MCF 10A (cell line): ENCODE results near the gene GCSAML. TPM values are rescaled to one million over a fixed set of nuclear protein-coding genes. Genes with fewer than 3 reads are reported as not detected.

Experiments
- BruUV-seq: library from RNA; stranded (reverse); fragments of 400-500 nt; replicated peaks from 2 replicates; lab custom pipeline; 2021; lab: Mats Ljungman, UMichigan
- CTCF ChIA-PET: fragments of 300-600 bp; sonication (Branson Sonifier 250); formaldehyde crosslinking; extraction: SDS; loops from one replicate; lab custom pipeline; 2021; ENCODE audit warnings: antibody characterized with exemption, inconsistent platforms; lab: Yijun Ruan, JAX
- POLR2A ChIA-PET: fragments of 300-600, 350-650 bp; sonication (Branson Sonifier 250); formaldehyde crosslinking; extraction: SDS; loops from one replicate; lab custom pipeline; 2020; ENCODE audit warnings: antibody characterized with exemption, inconsistent platforms; lab: Yijun Ruan, JAX
- DNase-seq: peaks from one replicate; pipeline ENCODE4 v3.0.0-alpha.2; 2018; ENCODE audit not compliant: unreplicated experiment
- H3K27ac Mint-ChIP-seq: one replicate; pipeline ENCODE4 v1.8.0; 2022; ENCODE audit warnings: mild to moderate bottlenecking, low read depth, mixed read lengths; ENCODE audit not compliant: unreplicated experiment
- H3K27me3 Mint-ChIP-seq: one replicate; pipeline ENCODE4 v1.8.0; 2022; ENCODE audit warnings: mixed read lengths; ENCODE audit not compliant: insufficient read depth, unreplicated experiment
- H3K36me3 Mint-ChIP-seq: one replicate; pipeline ENCODE4 v1.8.0; 2022; ENCODE audit warnings: mild to moderate bottlenecking, moderate library complexity, mixed read lengths; ENCODE audit not compliant: insufficient read depth, unreplicated experiment
- H3K4me1 Mint-ChIP-seq: one replicate; pipeline ENCODE4 v1.8.0; 2022; ENCODE audit warnings: mixed read lengths; ENCODE audit not compliant: insufficient read depth, unreplicated experiment
- H3K4me3 Mint-ChIP-seq: one replicate; pipeline ENCODE4 v1.8.0; 2022; ENCODE audit warnings: mild to moderate bottlenecking, moderate library complexity, mixed read lengths; ENCODE audit not compliant: unreplicated experiment
- H3K9me3 Mint-ChIP-seq: one replicate; pipeline ENCODE4 v1.8.0; 2022; ENCODE audit warnings: mixed read lengths; ENCODE audit not compliant: unreplicated experiment
- CTCF ChIP-seq: fragments of 200-600 bp; IDR thresholded peaks from one replicate; pipeline ENCODE4 v1.8.0; 2022; ENCODE audit warnings: antibody characterized with exemption, mild to moderate bottlenecking; ENCODE audit not compliant: unreplicated experiment
- intact Hi-C: fragments of 100-400 bp; cut with micrococcal nuclease; formaldehyde crosslinking; loops from 2 replicates; pipeline ENCODE4 v1.14.1; 2022
- total RNA-seq: library from RNA; stranded (reverse); gene quantifications from 2 replicates; pipeline ENCODE4 v1.2.3, GENCODE V29; 2022

GCSAML gene
- total RNA-seq, 1 experiment from 2014 or later, result not detected

GRCh38 chr1:247538561-247538960, 10.4 kb upstream of the GCSAML start:
- POLR2A ChIA-PET, result no interaction called here
- Mint-ChIP-seq H3K4me1 (peaks cover 10% of the 10 kb centered on the region), H3K36me3 (no peaks in the 10 kb centered on the region), H3K27me3 (no peaks in the 10 kb centered on the region), H3K9me3 (no peaks in the 10 kb centered on the region), H3K27ac (no peak overlapping the region), H3K4me3 (no peak overlapping the region)
- BruUV-seq, result no TSS peak
- intact Hi-C loops, result no loop called here
- CTCF ChIA-PET, result interaction anchor here (0.6 to 1.5 kb wide), 6 partner anchors 28 to 1289 kb away, joined by 3 to 8 read pairs (median 3); no protein-coding TSS in a partner anchor
- TF ChIP-seq CTCF, result no peak
- DNase-seq, result no peak

GRCh38 chr1:247539215-247539614, 9.7 kb upstream of the GCSAML start:
- Mint-ChIP-seq H3K4me1 (peaks cover 10% of the 10 kb centered on the region), H3K9me3 (no peaks in the 10 kb centered on the region)

GRCh38 chr1:247540581-247540980, 8.4 kb upstream of the GCSAML start:
- BruUV-seq, result no TSS peak
- ChIA-PET POLR2A (no interaction called here), CTCF (interaction anchor here (0.6 to 0.7 kb wide), 4 partner anchors 150 to 1352 kb away, joined by 3 to 5 read pairs (median 3); no protein-coding TSS in a partner anchor)
- no peak for TF ChIP-seq CTCF
- Mint-ChIP-seq H3K4me1 (peaks cover 5% of the 10 kb centered on the region), H3K27ac (no peak overlapping the region), H3K27me3 (no peaks in the 10 kb centered on the region), H3K4me3 (no peak overlapping the region), H3K9me3 (no peaks in the 10 kb centered on the region), H3K36me3 (no peaks in the 10 kb centered on the region)
- no peak for DNase-seq
- intact Hi-C loops, result no loop called here

More at GRCh38 chr1:247539215-247539614, 9.7 kb upstream of the GCSAML start:
- intact Hi-C loops, result no loop called here
- DNase-seq, result no peak
- ChIA-PET POLR2A (no interaction called here), CTCF (interaction anchor here (0.7 to 1.5 kb wide), 4 partner anchors 27 to 149 kb away, joined by 3 to 8 read pairs (median 4); no protein-coding TSS in a partner anchor)
- no peak overlapping the region for H3K27ac Mint-ChIP-seq
- H3K27me3 Mint-ChIP-seq, result no peaks in the 10 kb centered on the region
- H3K4me3 Mint-ChIP-seq, result no peak overlapping the region
- no peaks in the 10 kb centered on the region for H3K36me3 Mint-ChIP-seq
- BruUV-seq, result no TSS peak
- no peak for TF ChIP-seq CTCF

- no peaks in the 10 kb centered on the region for H3K36me3 Mint-ChIP-seq
Measured at GRCh38 chr1:247542811-247543210, 6.1 kb upstream of the GCSAML start.

More at GRCh38 chr1:247542811-247543210, 6.1 kb upstream of the GCSAML start:
- no peak for DNase-seq
- Mint-ChIP-seq H3K4me1 (peaks cover 5% of the 10 kb centered on the region), H3K9me3 (no peaks in the 10 kb centered on the region), H3K27me3 (no peaks in the 10 kb centered on the region), H3K27ac (no peak overlapping the region), H3K4me3 (no peak overlapping the region)
- POLR2A ChIA-PET, result interaction anchor here (1.0 kb wide), 1 partner anchor 8 kb away, joined by 4 read pairs; no protein-coding TSS in a partner anchor
- no peak for TF ChIP-seq CTCF
- CTCF ChIA-PET, result interaction anchor here (1.1 kb wide), 1 partner anchor 152 kb away, joined by 3 read pairs; no protein-coding TSS in a partner anchor
- intact Hi-C loops, result no loop called here
- no TSS peak for BruUV-seq
